BLaER1 treated with 17β-estradiol and CSF1 and Interleukin-3, amounts not matched to agents 10 nM and 100 nM (cell line): ENCODE results near the gene SLC25A1.

Experiments used
- H3K27ac ChIP-seq, 11 experiments: shearing (Covaris generic); formaldehyde crosslinking; 2 replicates each; pipeline ENCODE4 v1.8.1; 2022
- H3K27me3 ChIP-seq, 11 experiments: shearing (Covaris generic); formaldehyde crosslinking; 2 replicates each; pipeline ENCODE4 v1.8.1; 2022
- H3K36me3 ChIP-seq, 11 experiments: shearing (Covaris generic); formaldehyde crosslinking; 2 replicates each; pipeline ENCODE4 v1.8.1; 2022
- H3K4me1 ChIP-seq, 10 experiments: shearing (Covaris generic); formaldehyde crosslinking; 2 replicates each; pipeline ENCODE4 v1.8.1; 2022
- H3K4me2 ChIP-seq, 11 experiments: shearing (Covaris generic); formaldehyde crosslinking; 2 replicates each; pipeline ENCODE4 v1.8.1; 2022
- H3K4me3 ChIP-seq, 10 experiments: shearing (Covaris generic); formaldehyde crosslinking; 2 replicates each; pipeline ENCODE4 v1.8.1; 2022
- H3K9ac ChIP-seq, 11 experiments: shearing (Covaris generic); formaldehyde crosslinking; 2 replicates each; pipeline ENCODE4 v1.8.1; 2022
- H3K9me3 ChIP-seq, 11 experiments: shearing (Covaris generic); formaldehyde crosslinking; replicated peaks in 1 of 11; 2 replicates each; pipeline ENCODE4 v1.8.1; 2022
- H4K20me1 ChIP-seq, 11 experiments: shearing (Covaris generic); formaldehyde crosslinking; 2 replicates each; pipeline ENCODE4 v1.8.1; 2022
- Cebpa-rat ChIP-seq, 11 experiments: shearing (Covaris generic); IDR thresholded peaks; 2 replicates each; pipeline ENCODE4 v1.8.1; 2022

SLC25A1 gene

GRCh38 chr22:19178657-19179496 lies at the start of gene SLC25A1:
SLC25A1 (minus strand) TSS chr22:19178736; CDS start chr22:19178673, 63 bp downstream.
- peaks cover 53 to 70% (median 66%) of the 10 kb centered on the region in 10 experiments for H3K4me1 ChIP-seq
- H4K20me1 ChIP-seq, result peaks cover 8 to 65% (median 35%) of the 10 kb centered on the region in 11 experiments; a peak in 19 of 22 replicates
- peak within 1 kb of the TSS; percentile 85 to 100 (median 98) for H3K9ac ChIP-seq
- peaks cover 0 to 28% (median 10%) of the 10 kb centered on the region in 11 experiments; a peak in 10 of 22 replicates for H3K36me3 ChIP-seq
- no peaks in the 10 kb centered on the region for H3K27me3 ChIP-seq
- H3K9me3 ChIP-seq, result no peaks in the 10 kb centered on the region
- peak within 1 kb of the TSS; percentile 84 to 99 (median 94) for H3K4me3 ChIP-seq
- no peak for TF ChIP-seq Cebpa-rat (IDR thresholded peaks at IDR 0.05)
- H3K27ac ChIP-seq, result peak within 1 kb of the TSS; percentile 83 to 99 (median 96)
- peak within 1 kb of the TSS; percentile 96 to 100 (median 98) for H3K4me2 ChIP-seq

- Histone ChIP-seq H3K9ac (no peak overlapping the region), H4K20me1 (no peaks in the 10 kb centered on the region), H3K4me2 (no peak overlapping the region), H3K4me3 (no peak overlapping the region), H3K9me3 (peaks cover 0 to 4% (median 2%) of the 10 kb centered on the region in 11 experiments; a peak in 4 of 22 replicates), H3K4me1 (peaks cover 3 to 8% (median 6%) of the 10 kb centered on the region in 10 experiments; a peak in 17 of 20 replicates), H3K36me3 (peaks cover 9 to 78% (median 53%) of the 10 kb centered on the region in 11 experiments; a peak in 21 of 22 replicates), H3K27me3 (no peaks in the 10 kb centered on the region), H3K27ac (no peak overlapping the region)
- TF ChIP-seq Cebpa-rat (IDR thresholded peaks at IDR 0.05), result no peak
Measured at GRCh38 chr22:19228179-19228578, 49.6 kb upstream of the SLC25A1 start.

- H3K27me3 ChIP-seq, result no peaks in the 10 kb centered on the region
- TF ChIP-seq Cebpa-rat (IDR thresholded peaks at IDR 0.05), result no peak
- no peak overlapping the region for H3K4me2 ChIP-seq
- peaks cover 11 to 25% (median 19%) of the 10 kb centered on the region in 10 experiments for H3K4me1 ChIP-seq
- peaks cover 0 to 71% (median 51%) of the 10 kb centered on the region in 11 experiments; a peak in 18 of 22 replicates for H3K36me3 ChIP-seq
- no peak overlapping the region for H3K9ac ChIP-seq
- H3K27ac ChIP-seq, result no peak overlapping the region
- H3K4me3 ChIP-seq, result no peak overlapping the region
- no peaks in the 10 kb centered on the region for H3K9me3 ChIP-seq
- no peaks in the 10 kb centered on the region for H4K20me1 ChIP-seq
Measured at GRCh38 chr22:19226428-19226827, 47.9 kb upstream of the SLC25A1 start.

- H3K4me2 ChIP-seq, result no peak overlapping the region
- no peaks in the 10 kb centered on the region for H4K20me1 ChIP-seq
- no peak overlapping the region for H3K4me3 ChIP-seq
- H3K27ac ChIP-seq, result no peak overlapping the region
- TF ChIP-seq Cebpa-rat (IDR thresholded peaks at IDR 0.05), result no peak
- no peaks in the 10 kb centered on the region for H3K9me3 ChIP-seq
- H3K9ac ChIP-seq, result no peak overlapping the region
- H3K4me1 ChIP-seq, result peaks cover 11 to 26% (median 19%) of the 10 kb centered on the region in 10 experiments
- peaks cover 0 to 72% (median 52%) of the 10 kb centered on the region in 11 experiments; a peak in 19 of 22 replicates for H3K36me3 ChIP-seq
- no peaks in the 10 kb centered on the region for H3K27me3 ChIP-seq
Measured at GRCh38 chr22:19225560-19225959, 47.0 kb upstream of the SLC25A1 start.

DNA sequence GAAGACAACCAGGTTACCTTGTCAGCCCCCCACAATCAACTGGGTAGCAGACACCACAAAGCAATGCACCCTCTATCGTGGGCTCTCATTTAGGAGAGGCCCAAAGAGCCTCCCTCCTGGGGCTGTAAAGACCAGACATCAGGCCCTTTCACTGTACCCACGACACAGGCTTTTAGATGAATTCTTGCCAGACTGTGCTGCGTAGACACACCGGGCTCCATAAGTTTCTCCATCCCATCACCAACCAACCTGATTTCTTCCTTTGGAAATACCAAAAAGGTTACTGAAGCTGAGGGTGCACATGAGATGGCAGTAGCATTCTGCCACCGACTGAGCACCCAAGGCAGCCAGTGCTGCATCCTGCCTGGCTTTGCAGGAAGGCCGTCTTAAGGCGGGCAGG lies 46.4 kb upstream of the SLC25A1 start:
- Histone ChIP-seq H3K4me2 (no peak overlapping the region), H3K9me3 (no peaks in the 10 kb centered on the region), H3K9ac (no peak overlapping the region), H3K4me1 (peaks cover 11 to 26% (median 19%) of the 10 kb centered on the region in 10 experiments), H3K36me3 (peaks cover 0 to 72% (median 53%) of the 10 kb centered on the region in 11 experiments; a peak in 19 of 22 replicates), H3K4me3 (no peak overlapping the region), H3K27ac (no peak overlapping the region), H3K27me3 (no peaks in the 10 kb centered on the region), H4K20me1 (no peaks in the 10 kb centered on the region)
- no peak for TF ChIP-seq Cebpa-rat (IDR thresholded peaks at IDR 0.05)

- Histone ChIP-seq H3K4me3 (no peak overlapping the region), H3K36me3 (peaks cover 0 to 68% (median 55%) of the 10 kb centered on the region in 11 experiments; a peak in 19 of 22 replicates), H3K27ac (no peak overlapping the region), H4K20me1 (no peaks in the 10 kb centered on the region), H3K4me2 (no peak overlapping the region), H3K9me3 (no peaks in the 10 kb centered on the region), H3K9ac (no peak overlapping the region), H3K27me3 (no peaks in the 10 kb centered on the region), H3K4me1 (peaks cover 11 to 26% (median 19%) of the 10 kb centered on the region in 10 experiments)
- TF ChIP-seq Cebpa-rat (IDR thresholded peaks at IDR 0.05), result no peak
Measured at GRCh38 chr22:19224557-19224956, 46.0 kb upstream of the SLC25A1 start.

DNA sequence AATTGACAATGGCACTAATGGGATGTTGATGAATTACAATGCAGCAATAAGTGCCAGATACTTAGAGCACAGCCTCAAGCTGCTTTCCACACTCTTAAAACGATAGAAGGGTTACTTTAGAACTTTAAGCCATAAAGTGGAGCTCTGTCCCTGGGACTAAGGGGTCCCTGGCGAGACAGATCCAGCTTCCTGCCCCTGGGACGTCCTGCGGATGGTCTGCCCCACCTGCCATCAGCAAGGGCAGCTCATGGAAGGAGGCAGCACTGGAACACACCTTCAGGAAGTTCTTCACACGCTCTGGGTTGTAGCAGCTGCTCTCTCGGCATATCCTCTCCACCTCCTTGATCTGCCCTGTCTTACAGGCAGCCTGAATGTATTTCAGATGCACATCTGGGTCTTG lies 45.1 kb upstream of the SLC25A1 start:
- H3K9me3 ChIP-seq, result no peaks in the 10 kb centered on the region
- H3K4me1 ChIP-seq, result peaks cover 11 to 32% (median 23%) of the 10 kb centered on the region in 10 experiments
- H3K36me3 ChIP-seq, result peaks cover 0 to 59% (median 50%) of the 10 kb centered on the region in 11 experiments; a peak in 18 of 22 replicates
- TF ChIP-seq Cebpa-rat (IDR thresholded peaks at IDR 0.05), result no peak
- no peaks in the 10 kb centered on the region for H3K27me3 ChIP-seq
- H3K4me3 ChIP-seq, result no peak overlapping the region
- H4K20me1 ChIP-seq, result no peaks in the 10 kb centered on the region
- H3K27ac ChIP-seq, result no peak overlapping the region
- H3K4me2 ChIP-seq, result peak overlapping the region in 7 of 11 experiments; percentile 20 to 42 (median 27); a peak in 7 of 22 replicates
- H3K9ac ChIP-seq, result no peak overlapping the region

GRCh38 chr22:19223110-19223509 lies 44.6 kb upstream of the SLC25A1 start:
- peak overlapping the region in 9 of 11 experiments; percentile 7 to 43 (median 27); a peak in 15 of 22 replicates for H3K4me2 ChIP-seq
- no peak overlapping the region for H3K9ac ChIP-seq
- H3K36me3 ChIP-seq, result peaks cover 0 to 57% (median 45%) of the 10 kb centered on the region in 11 experiments; a peak in 17 of 22 replicates
- no peaks in the 10 kb centered on the region for H4K20me1 ChIP-seq
- H3K4me3 ChIP-seq, result no peak overlapping the region
- no peaks in the 10 kb centered on the region for H3K9me3 ChIP-seq
- H3K27ac ChIP-seq, result no peak overlapping the region
- peaks cover 11 to 37% (median 27%) of the 10 kb centered on the region in 10 experiments for H3K4me1 ChIP-seq
- TF ChIP-seq Cebpa-rat (IDR thresholded peaks at IDR 0.05), result no peak
- H3K27me3 ChIP-seq, result no peaks in the 10 kb centered on the region
